Amniotic stem cell (primary cell): Measurements from ENCODE around the gene COL20A1.

ENCODE experiments used
- DNase-seq: peaks from one replicate; lab custom pipeline; 2025; lab: John Stamatoyannopoulos, UW

COL20A1 gene

DNA sequence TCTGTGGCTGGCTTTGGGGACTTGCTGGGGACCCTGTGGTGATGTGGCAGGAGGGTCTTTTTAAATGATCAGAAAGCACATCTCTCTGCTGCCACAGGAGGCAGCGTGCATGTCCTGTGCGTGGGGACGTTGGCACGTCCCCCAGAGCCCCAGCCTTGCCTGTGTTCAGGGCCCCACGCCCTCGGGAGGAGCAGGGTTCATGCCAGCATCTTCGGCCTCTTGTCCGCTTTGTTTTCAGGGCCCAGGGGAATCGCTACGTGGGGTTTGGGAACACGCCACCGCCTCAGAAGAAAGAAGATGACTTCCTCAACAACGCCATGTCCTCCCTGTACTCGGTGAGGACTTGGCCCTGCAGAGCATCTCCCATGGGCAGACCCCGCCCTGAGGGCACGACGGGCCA lies 14.3 kb upstream of the COL20A1 start:
- DNase-seq: no peak

DNA sequence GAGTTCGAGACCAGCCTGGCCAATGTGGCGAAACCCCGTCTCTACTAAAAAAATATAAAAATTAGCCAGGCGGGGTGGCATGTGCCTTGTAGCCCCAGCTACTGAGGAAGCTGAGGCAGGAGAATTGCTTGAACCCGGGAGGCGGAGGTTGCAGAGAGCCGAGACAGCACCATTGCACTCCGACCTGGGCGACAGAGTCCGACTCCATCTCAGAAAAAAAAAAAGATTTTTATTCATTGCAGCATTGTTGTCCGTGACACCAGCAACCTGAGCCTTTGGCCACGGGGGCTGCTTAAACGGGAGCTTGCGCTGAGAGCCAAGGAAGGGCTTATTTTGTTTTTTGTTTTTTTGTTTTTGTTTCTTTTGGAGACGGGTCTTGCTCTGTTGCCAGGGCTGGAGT lies 13.1 kb upstream of the COL20A1 start:
- DNase-seq: no peak

DNA sequence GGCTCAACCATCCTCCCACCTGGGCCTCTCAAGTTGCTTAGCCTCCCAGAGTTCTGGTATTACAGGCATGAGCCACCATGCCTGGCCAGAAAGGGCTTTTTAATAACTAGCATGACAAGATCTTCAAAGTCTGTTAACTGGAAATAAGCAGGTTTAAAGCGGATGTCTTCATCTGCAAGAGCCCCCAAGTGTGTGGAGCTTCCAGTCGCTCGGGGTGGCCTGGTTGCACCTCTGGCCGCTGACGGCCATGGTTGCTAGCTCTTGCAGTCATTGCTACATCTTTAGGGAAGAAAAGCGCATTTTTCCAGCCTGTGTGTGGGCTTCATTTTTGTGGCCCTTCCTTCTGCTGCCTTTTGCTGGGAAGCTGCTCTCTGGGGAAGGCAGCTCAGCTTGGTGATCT lies 12.6 kb upstream of the COL20A1 start:
- no peak for DNase-seq

DNA sequence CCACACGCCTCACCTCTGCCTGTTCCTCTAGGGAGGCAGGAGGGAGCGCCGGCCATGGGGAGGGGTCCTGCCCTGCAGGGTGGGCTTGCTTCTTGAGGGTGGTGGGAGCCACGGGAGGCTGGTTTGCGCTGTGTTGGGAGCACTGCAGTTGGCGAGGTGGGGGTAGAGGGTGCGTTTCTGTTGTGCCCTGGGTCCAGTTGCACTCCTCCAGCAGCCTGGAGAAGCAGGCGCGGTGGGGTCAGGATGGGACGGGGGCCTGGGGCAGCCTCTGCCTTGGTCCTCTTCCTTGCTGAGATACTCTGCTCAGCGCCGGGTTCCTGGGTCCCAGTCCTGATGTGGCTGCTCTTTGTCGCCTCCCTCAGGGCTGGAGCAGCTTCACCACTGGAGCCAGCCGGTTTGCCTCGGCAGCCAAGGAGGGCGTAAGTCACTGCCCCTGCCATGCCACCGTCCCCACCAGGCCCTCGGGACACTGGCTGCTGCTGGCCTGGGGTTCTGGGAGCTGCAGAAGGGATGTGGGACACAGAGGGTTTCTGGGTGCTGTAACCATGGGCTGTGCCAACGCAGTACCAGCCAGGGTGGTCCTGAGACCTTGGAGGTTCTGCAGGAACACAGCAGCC lies 11.9 kb upstream of the COL20A1 start:
- no peak for DNase-seq

DNA sequence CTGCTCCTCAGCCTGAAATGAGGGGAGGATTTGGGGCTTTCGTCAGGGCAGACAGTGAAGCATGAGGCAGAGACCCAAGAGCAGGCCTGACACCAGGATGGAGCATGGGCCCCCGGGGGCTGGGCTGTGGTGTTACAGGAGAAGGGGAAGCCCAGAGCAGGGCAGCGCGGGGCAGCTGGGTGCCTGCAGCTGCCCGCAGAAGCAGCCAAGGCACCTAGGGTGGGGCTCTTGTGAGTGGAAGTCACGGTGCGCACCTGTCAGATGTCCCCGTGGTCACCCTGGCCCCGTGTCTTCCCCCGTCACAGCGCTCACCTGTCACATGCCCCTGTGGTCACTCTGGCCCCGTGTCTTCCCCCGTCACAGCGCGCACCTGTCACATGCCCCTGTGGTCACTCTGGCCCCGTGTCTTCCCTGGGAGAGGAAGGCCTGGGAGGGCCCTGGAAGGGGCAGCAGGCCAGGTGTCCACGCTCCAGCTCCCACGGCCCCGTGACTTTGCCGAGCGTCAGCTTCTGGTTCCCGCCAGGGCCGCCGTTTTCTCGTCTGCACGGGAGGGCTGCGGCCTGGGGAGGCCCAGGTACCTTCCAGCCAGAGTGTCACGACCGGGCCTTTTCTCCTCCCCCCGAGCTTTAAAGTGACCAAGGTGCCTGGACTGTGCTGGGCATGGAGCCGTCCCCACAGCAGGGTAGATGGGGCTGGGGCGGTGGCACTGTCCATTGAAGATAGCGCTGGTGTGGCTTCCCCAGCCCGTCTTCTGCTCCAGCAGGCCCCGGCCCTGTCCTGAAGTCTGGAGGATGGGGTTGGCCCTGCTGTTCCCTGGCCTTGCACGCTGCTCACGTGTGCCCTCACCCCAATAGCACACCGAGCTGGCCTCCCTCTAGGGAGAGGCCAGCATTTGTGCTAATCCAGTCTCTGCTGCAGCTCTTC lies 11.0 kb upstream of the COL20A1 start:
- DNase-seq: no peak

DNA sequence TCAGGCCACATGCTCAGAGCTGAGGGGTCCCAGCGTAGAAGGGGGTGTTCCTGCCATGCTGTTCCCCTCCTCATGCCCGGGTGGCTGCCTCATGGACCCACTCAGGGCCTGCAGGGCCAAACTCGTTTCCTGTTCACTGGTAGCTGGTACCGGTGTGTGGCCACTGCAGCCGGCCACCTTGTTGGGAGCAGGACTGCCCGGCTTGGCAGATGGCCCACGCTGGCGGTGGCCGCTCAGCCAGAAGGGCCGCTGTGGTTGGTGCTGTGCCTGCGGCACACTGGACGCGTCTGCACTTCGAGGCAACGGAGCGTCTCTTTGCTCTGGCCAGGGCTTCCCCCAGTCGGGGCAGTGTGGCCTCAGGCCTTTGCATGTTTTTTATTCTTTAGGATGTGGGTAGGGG lies 10.0 kb upstream of the COL20A1 start:
- no peak for DNase-seq

DNA sequence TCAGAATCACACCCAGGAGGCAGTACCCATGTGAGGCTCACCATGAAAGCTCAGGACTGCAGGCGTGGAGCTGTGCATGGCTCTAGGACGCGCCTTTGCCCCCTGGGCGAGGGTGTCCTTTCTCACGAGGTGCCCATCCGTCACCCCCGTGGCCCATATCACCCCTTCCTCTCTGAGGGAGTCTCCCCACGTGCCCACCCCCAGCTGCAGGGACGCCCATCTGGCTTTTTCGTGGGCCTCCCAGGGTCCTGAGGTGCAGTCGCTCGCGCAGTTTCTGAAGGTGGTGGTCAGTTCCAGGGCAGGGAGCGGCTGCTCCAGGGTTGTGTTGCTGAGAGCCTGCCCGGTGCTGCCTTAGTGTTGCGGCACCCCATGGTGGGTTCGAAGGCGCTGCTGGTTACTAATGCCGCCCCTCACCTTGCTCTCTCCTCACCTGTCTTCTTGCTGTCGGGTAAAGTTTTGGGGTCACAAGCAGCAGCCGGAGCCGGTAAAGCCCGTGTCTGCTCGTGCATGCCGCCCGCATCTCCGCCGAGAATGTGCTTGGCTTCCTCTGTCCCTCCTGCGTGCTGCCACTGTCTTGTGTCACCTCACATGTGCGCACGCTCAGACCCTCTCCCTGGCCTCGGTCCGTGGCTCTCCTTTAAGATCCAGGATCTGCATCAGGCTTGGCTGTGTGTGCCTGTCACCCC lies 9.4 kb upstream of the COL20A1 start:
- DNase-seq: no peak

DNA sequence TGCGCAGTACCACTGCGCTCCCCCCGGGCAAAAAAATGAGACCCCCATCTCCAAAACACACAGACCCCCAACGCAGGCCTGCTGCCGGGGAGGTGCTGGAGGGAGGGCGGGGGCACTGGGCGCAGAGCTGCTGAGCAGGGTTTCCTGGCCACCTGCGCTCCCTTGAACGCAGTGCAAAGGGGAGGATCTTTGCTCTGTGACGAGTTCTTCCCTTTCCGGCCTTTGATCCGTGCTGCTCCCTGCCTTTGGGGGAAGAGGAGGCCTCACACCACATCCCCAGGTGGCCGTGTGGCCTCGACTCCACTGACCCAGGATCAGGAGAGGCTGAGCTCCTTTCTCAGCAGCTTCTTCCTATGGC lies 8.9 kb upstream of the COL20A1 start:
- DNase-seq: no peak

DNA sequence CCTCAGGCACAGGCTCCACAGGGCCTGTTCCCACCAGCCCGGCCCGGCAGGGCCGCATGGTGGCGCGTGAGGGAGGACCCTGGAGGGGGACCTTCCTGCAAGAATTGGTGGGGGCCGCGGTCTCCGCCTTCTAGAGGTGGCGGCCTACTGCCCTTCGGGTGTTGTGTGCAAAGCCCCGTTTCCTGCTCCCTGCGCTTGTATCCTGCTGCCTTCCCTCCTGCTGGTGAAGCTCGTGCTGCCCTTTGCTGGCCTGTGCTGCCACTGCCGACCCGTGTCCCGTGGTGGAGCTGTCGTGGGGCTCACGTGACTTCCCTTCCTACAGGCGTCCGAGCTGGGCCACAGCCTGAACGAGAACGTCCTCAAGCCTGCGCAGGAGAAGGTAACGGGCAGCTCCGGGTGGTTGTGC lies 8.4 kb upstream of the COL20A1 start:
- no peak for DNase-seq

DNA sequence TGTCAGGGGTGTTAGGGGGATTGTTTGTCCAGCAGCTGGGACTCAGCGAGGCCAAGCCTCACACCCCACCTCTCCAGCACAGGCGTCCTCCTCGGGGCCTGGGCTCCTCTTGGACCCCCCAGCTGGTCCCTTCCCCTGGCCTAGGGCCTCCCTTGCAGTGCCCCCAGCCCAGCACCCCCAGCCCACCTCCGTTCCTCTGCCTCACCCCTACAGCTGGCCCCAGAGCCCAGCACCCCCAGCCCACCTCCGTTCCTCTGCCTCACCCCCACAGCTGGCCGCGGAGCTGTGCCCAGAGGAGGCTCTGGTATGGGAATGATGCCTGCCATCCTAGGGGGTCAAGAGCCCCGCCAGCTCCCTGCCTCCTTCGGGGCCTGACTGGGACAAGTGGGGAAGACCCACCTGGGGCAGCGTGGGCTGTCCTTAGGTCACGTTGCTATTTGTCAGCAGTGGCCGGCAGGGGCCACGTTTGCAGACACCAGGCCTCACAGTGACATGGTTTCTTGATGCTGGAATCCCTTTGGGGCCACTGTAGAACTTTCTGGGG lies 7.9 kb upstream of the COL20A1 start:
- no peak for DNase-seq

DNA sequence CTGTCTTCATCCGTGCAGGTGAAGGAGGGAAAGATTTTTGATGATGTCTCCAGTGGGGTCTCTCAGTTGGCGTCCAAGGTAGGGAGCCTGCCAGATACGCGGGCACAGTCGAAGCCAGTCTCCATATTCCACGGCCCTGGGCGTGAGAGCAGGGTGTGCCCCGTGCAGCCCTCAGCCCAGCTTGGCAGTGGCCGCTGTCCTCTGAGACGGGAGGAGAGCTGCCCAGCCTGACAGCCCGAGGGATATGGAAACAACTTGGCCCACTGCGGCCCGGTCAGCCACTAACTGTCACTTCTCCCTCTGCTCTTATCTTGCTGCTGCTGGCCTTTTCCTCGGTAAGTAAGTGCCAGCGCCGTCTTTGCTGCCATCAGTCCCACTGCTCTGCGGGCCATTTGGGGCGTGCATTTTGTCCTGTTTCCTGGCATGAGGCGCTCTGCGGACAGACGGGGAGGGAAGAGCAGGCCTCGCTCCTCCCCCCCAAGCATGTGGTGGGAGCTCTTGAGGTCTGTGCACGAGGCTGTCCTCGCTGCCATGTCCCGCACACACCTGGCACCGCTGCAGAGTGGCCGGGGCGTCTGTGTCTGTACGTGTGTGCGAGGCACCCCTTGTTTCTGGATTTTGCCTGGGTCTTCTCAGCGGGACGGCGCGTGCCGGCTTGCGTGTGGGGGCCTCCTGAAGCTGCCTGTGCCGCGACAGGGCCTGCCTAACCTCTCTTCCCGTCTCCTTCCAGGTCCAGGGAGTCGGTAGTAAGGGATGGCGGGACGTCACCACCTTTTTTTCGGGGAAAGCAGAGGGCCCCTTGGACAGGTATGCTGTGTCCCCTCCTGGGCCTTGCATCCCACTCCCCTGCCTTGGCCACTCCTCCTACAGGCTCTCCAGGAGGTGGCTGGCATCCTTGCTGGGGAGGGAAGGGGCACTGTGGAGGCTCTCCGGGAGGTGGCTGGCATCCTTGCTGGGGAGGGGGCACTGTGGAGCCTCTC lies 7.1 kb upstream of the COL20A1 start:
- DNase-seq: no peak

DNA sequence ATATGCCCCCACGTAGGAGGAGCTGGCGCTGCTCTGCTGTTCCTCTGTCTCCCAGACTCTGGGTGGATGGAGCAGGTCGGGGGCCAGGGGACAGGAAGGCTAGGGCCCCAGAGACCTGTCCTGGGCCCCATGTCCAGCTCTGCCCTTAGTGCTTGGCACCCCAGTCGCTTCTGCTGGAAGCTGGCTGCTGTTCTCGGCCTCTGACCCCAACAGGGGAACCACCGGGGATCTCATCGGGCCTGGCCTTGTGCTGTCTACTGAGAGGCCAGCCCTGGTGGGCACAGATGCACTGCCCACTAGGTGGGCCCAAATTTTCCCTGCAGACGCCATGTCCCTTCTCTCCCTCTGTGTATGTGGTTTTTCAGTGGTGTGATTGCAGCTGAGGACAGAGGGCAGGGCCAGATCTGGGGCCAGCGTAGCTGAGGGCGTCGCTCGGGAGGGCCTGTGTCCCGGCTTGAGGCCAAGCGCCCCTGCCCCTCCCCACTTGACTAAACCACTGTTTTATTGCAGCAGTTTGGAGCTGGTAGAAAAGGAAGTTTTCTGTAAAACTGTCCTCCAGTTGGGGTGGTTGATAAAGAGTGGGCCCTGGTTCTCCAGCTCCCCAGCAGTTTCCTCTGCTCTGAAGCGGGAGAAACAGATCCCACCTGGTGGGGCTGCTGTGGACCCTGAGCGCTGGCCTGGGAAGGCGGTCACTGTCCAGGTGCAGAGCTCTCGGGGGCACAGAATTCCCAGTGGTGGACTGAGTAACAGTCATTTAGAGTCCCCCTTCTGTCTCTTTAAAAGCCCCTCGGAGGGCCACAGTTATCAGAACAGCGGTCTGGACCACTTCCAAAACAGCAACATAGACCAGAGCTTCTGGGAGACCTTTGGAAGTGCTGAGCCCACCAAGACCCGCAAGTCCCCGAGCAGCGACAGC lies 5.9 kb upstream of the COL20A1 start:
- DNase-seq: no peak

DNA sequence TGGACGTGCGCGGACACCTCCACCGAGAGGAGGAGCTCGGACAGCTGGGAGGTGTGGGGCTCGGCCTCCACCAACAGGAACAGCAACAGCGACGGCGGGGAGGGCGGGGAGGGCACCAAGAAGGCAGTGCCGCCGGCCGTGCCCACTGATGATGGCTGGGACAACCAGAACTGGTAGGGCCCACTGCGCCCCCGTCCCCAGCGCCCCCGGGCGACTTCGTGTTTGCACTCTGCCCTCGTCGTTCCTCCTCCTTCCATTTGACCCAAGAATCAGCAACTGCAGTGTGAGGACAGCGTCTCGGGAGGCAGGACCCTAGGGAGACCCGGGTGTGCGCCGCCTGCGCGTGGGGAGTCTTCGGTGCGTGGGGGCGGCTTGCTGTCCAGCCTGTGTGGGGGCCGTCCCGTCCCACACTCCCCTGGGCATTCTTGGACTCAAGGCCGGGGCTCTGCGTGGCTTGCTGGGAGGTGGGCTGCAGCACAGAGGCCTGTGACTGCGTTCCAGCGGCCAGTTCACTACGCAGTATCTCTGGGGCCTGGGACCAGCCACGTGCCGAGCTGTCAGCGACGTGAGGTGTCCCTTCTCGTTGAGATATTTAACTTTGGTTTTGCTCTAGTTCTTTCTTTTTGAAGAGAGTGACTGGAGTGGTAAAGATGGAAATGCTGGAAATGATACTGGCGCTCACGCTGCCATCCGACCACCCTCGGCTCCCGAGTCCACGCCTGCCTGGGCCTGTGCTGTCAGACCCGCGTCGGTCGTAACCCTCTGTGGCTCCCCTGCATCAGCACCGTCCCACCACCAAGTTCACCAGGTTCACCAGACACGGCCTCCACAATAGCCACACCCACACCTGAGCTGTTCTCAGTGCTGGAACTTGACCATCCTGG lies 5.0 kb upstream of the COL20A1 start:
- DNase-seq: no peak

DNA sequence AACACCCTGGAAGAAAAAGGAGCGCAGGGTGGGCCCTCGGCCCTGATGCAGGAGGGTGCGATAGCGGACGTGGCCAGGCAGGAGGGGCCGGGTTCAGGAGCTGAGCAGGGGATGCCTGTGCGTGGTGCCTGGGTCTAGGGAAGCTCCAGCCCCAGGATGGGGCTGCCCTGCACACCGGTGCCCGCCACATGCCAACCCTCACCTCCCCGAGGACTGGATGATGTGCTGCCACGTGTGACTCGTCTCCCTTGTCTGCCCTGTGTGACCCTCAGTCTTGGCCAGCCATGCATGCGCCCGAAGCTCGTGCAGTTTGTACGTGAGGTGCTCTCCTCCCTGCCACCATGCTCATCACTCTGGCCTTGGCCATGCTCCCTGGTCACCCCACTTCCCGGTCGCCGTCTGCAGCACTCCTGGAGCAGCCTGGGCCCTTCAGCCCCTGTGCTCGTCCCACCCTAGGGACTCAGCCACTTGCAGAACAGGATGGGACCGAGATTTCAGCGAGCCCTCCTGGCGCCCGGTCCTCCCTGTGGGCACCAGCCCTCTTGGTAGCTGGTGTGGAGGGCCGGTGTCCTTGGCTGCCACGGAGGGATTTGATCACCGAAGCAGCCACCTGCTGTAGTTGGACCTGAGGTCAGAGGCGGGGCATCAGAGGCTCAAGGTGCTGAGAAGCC lies 4.3 kb upstream of the COL20A1 start:
- DNase-seq: no peak

DNA sequence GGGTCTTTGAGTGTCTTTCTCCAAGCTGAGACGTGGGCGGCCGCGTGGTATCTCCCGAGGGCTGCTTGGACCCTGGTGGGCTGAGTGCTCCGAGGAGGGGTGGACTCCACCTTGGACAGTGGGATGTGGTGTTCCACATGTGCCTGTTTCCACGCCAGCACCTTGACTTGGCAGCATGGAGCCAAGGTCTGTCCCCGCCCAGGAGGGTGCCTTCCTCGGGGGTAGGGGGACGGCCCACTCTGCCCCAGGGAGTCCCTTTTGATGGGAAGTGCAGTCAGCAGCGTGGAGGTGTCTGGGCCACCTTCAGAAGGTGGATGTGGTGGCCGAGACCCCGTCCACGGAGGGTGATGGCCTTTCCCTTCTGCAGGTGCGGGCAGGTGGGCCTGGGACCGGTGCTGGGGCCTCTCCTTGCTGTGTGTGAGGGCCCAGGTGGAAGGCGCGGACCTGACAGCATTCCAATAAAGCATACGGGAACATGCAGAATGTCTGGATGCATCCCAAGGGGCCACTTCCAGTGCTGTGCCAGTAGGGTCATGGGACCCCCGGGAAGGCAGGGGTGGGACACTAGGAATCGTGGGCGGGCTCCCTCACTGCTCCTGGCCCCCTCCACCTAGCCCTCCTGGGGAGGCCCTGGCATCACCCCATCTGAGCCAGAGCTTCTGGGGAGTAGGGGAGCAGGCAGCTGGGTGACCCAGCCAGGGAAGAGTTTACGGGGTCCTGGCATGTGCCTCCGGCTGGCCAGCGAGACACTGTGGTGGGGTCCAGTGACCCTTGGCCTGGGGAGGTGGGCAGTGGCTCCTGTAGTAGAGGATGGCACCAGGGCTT lies 3.5 kb upstream of the COL20A1 start:
- DNase-seq: no peak

DNA sequence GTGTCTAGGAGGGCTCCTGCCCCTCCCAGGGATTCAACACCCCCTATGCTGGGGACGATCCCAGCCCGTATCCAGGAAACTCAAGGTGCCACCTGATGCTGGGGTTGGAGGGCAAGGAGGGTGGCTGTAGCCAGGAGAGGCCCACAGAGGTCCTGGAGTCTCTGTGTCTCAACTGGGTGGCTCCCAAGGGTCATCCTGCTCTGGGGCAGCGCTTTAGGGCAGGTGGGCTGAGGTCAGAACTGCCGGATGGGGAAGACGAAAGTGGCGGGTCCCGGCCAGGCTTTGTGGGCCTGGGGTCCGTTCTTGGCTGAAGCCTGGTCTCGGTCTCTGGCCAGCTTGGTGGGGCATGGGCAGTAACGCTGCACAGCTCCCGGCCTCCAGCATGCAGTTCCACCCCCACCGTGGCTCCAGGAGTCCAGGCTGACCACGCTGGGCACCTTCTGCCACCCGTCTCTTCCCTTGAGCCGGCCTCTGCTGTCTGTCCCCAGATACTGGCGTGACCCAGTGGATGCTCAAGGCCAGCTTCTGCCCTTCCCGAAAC lies 2.8 kb upstream of the COL20A1 start:
- no peak for DNase-seq

DNA sequence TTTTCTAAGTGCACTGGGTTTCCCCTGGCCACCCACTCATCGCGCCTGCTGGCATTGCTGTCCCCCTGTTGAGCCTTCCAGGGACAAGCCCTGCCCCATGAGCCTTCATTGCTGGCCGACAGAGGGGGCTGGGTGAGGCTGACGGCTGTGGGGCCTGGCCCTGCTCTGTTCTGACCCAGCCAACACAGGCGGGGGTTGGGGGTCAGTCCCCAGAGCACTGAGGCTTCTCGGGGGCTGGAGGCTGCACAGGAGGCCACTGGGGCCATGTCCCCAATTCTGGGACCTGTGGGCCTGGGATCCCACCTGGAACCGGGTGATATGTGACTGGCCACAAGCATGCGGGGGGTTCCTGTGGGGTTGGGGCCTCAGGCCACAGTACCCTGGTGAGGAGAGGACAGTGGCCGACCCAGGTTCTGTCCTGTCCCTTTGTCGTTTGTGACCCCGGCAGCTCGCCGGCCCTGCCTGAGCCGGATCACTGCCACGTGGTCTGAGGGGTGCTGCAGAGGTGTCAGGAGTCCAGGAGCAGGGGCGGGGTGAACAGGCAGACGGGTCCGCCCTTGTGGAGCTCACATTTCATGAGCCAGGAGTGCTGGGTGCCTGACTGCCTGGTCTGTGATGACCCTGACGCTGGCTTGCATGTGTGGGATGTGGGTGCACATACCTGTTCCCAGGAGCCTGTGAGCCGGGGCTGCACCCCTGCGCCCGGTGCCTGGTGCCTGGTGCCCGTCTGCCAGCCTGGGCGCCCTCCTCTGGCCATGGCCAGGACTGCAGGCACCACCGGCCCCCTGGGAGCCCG lies 2.1 kb upstream of the COL20A1 start:
- no peak for DNase-seq
